ENCODE data around the gene CAV1.
"Not testable (repeated sequence)": the region's sequence is repeated elsewhere in the genome, so short reads cannot be mapped to it uniquely, and the experiment has no call there.

Gene CAV1, protein sequence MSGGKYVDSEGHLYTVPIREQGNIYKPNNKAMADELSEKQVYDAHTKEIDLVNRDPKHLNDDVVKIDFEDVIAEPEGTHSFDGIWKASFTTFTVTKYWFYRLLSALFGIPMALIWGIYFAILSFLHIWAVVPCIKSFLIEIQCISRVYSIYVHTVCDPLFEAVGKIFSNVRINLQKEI

DNA sequence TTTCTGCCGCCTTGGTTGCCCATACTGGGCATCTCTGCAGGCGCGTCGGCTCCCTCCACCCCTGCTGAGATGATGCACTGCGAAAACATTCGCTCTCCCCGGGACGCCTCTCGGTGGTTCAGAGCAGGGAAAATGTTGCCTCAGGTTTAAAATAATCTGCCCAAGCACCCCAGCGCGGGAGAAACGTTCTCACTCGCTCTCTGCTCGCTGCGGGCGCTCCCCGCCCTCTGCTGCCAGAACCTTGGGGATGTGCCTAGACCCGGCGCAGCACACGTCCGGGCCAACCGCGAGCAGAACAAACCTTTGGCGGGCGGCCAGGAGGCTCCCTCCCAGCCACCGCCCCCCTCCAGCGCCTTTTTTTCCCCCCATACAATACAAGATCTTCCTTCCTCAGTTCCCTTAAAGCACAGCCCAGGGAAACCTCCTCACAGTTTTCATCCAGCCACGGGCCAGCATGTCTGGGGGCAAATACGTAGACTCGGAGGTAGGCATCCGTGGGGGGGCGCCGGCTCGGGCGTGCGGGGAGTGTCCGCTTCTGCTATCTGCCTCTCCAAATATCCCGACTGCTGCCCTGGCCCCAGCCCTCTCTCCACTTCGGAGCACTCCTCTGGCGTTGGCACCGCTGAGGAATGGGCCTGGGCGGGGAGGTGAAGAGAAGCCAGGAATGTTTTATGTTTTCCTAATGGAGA, at the start of gene CAV1:
Gene CAV1, plus strand, starts transcription at position 428 of the 689 bp plus-strand sequence. Its CDS starts 27 bp downstream, at position 455.
- H3K27ac ChIP-seq: peak within 1 kb of the TSS; percentile 26; the same call in 1 of the 2 replicates
- TF ChIP-seq, protein P1, sequence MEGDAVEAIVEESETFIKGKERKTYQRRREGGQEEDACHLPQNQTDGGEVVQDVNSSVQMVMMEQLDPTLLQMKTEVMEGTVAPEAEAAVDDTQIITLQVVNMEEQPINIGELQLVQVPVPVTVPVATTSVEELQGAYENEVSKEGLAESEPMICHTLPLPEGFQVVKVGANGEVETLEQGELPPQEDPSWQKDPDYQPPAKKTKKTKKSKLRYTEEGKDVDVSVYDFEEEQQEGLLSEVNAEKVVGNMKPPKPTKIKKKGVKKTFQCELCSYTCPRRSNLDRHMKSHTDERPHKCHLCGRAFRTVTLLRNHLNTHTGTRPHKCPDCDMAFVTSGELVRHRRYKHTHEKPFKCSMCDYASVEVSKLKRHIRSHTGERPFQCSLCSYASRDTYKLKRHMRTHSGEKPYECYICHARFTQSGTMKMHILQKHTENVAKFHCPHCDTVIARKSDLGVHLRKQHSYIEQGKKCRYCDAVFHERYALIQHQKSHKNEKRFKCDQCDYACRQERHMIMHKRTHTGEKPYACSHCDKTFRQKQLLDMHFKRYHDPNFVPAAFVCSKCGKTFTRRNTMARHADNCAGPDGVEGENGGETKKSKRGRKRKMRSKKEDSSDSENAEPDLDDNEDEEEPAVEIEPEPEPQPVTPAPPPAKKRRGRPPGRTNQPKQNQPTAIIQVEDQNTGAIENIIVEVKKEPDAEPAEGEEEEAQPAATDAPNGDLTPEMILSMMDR (conservative IDR thresholded peaks at IDR 0.05): no peak

DNA sequence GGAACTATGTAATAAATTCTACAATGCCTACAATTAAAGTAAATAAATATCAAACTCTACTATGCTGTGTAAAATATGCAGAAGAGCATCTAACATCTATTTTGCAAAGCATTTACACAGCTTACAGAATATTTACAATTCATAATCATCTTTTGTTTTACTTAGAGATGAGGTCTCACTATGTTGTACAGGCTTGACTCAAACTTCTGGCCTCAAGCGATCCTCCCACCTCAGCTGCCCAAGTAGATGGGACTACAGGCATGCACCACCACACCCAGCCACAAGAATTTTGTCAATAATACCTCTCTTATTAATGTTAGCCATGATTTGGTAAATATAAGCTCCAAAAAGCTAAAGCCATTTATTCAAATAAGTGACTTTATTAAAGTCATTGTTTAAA, 47.2 kb upstream of the CAV1 start:
- H3K27ac ChIP-seq: no peak overlapping the region
- TF ChIP-seq, protein P1 (conservative IDR thresholded peaks at IDR 0.05): no peak

DNA sequence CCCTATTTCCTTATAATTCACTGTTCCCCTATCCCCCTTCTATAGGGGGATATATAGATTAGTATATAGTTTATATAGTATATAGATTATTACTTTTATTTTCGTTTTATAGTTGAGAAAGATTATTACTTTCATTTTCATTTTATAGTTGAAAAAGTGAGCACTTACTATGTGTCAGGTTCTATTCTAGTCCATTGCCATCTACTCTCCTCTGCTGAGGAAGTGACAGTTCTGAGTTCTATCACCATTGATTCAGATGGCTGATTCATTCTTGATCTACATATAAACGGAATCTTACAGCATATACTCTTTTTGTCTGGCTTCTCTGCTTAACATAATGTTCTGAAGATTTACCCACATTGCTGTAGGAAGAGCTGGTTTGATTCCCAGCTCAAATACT, 46.0 kb upstream of the CAV1 start:
- TF ChIP-seq, protein P1 (conservative IDR thresholded peaks at IDR 0.05): no peak
- H3K27ac ChIP-seq: no peak overlapping the region

DNA sequence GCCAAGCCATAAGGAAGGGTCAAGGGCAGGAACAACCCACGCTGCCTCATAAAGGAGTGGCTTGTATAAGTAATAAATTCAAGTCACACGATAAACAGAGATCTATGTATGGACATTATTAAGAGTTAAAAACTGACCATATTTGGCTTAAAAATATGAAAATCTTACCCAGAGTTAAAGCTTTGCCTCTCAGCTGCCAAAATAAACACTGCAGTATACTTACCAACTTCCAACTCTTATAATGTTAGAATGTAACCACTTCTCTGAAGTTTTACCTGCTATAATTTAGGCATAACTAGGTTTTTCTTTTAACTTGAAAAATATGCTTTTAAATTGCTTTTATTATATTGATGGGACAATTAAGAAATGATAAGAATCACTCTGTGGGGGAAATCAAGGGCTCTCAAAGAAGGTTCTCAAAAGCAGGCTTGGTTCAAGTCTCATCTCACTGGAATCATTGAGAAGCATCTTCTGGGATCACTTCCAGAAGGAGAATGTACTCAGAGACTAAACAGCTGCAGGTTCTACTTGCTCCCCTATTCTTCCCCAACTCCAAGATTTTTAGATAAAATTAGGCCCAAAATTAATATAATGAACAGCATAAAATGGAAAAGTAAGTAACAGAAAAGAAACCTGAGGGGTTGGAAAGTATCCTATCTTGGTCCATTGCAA, 41.4 kb upstream of the CAV1 start:
- TF ChIP-seq, protein P1 (conservative IDR thresholded peaks at IDR 0.05): no peak
- H3K27ac ChIP-seq: no peak overlapping the region

DNA sequence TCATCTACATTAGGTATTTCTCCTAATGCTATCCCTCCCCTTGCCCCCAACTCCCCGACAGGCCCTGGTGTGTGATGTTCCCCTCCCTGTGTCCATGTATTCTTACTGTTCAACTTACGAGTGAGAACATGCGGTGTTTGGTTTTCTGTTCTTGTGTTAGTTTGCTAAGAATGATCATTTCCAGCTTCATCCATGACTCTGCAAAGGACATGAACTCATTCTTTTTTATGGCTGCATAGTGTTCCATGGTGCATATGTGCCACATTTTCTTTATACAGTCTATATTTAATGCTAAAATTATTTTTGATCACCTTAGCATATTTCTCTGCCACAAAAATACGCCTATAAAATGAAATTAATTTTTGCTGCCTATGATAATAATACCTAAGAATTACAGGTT, 40.4 kb upstream of the CAV1 start:
- H3K27ac ChIP-seq: not testable (repeated sequence)

DNA sequence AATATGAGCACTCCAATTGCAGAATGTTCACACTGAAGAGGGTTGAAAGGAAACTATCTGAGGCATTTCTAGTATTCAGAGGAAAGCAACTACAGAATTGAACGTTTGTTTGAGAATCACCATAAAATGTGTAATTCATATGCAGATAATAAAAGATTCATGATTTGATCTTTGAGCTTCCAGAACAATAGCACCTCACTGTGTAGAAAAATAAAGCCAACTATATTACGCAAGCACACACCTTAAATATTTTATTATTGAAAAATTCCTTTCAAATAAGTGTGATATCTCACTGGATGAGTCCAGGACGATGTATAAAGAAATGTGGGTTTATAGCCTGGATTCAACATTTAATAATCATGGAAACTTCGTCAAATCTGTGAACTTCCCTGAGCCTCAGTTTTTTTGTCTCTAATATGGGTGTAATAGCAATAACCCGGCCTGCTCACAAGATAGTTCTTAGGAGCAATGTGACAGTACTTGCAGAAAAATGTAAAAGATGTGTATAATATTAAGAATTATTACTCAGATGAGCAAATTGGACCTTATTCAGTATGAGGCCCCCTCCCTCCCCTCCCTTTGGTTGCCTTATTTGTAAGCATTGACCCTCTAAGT, 36.8 kb upstream of the CAV1 start:
- TF ChIP-seq, protein P1 (conservative IDR thresholded peaks at IDR 0.05): no peak
- H3K27ac ChIP-seq: no peak overlapping the region

DNA sequence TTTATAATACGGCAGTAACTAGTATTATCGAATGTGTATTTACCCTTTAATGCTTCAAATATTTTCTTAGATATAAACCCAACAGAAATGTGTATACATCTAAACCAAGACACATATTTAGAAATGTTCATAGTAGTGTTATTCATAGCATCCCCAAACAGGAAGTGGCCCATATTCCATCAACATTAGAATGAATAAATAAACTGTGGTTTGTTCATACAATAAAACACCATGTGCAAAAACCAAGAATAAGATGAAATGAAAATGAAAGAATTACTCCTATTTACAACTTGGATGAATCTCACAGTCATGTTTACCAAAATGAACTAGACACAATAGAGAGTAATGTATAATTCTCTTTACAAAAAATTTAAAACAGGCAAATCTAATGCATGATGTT, 34.5 kb upstream of the CAV1 start:
- H3K27ac ChIP-seq: no peak overlapping the region
- TF ChIP-seq, protein P1 (conservative IDR thresholded peaks at IDR 0.05): no peak
